A673 (cell line): ENCODE data around the gene AIFM2. TPM values are rescaled to one million over a fixed set of nuclear protein-coding genes. Genes with fewer than 3 reads are reported as not detected.

Experiments used
- BruUV-seq: library from RNA; stranded (reverse); fragments of 400-500 nt; replicated peaks from 2 replicates; lab custom pipeline; 2021; lab: Mats Ljungman, UMichigan
- CTCF ChIA-PET: fragments of 300-600 bp; sonication (Branson Sonifier 250); formaldehyde crosslinking; loops from one replicate; lab custom pipeline; 2022; ENCODE audit warnings: antibody characterized with exemption; lab: Charles Lee
- POLR2A ChIA-PET: fragments of 300-600 bp; sonication (Branson Sonifier 250); formaldehyde crosslinking; loops from one replicate; lab custom pipeline; 2022; ENCODE audit warnings: antibody characterized with exemption; ENCODE audit not compliant: low non-redundant PET; lab: Charles Lee
- DNase-seq: peaks from one replicate; pipeline ENCODE4 v3.0.0-alpha.2; 2015; ENCODE audit warnings: low spot score
- H3K27ac ChIP-seq: fragments of 200-600 bp; sonication (generic); 2 replicates; pipeline ENCODE4 v1.5.1; 2016; ENCODE audit warnings: mixed run types, low read depth, mild to moderate bottlenecking, mixed read lengths, antibody characterized with exemption, low read length; ENCODE audit not compliant: poor library complexity, severe bottlenecking
- H3K27me3 ChIP-seq: fragments of 200-600 bp; sonication (generic); replicated peaks from 2 replicates; pipeline ENCODE4 v1.6.1; 2017; ENCODE audit warnings: mixed run types, low read depth, mild to moderate bottlenecking, mixed read lengths, antibody characterized with exemption, low read length; ENCODE audit not compliant: insufficient read depth, poor library complexity
- H3K36me3 ChIP-seq: fragments of 200-600 bp; sonication (generic); 2 replicates; pipeline ENCODE4 v1.6.1; 2016; ENCODE audit warnings: mixed run types, mild to moderate bottlenecking, mixed read lengths, antibody characterized with exemption, low read length; ENCODE audit not compliant: insufficient read depth, poor library complexity, severe bottlenecking
- H3K4me1 ChIP-seq: fragments of 200-600 bp; sonication (generic); 2 replicates; pipeline ENCODE4 v1.6.1; 2017; ENCODE audit warnings: mixed run types, mild to moderate bottlenecking, mixed read lengths, antibody characterized with exemption, low read length; ENCODE audit not compliant: insufficient read depth, poor library complexity, severe bottlenecking
- H3K4me3 ChIP-seq: fragments of 200-600 bp; sonication (generic); 2 replicates; pipeline ENCODE4 v1.5.1; 2016; ENCODE audit warnings: low read depth, mixed run types, mild to moderate bottlenecking, mixed read lengths, low read length; ENCODE audit not compliant: poor library complexity, severe bottlenecking
- H3K9me3 ChIP-seq: fragments of 200-600 bp; sonication (generic); 2 replicates; pipeline ENCODE4 v1.6.1; 2016; ENCODE audit warnings: mixed run types, low read depth, mild to moderate bottlenecking, mixed read lengths, antibody characterized with exemption, low read length; ENCODE audit not compliant: poor library complexity, severe bottlenecking
- CTCF ChIP-seq: fragments of 300-800, 200-600 bp; sonication (generic); conservative IDR thresholded peaks from 2 replicates; pipeline ENCODE4 v1.5.1; 2017; ENCODE audit warnings: low read depth, mild to moderate bottlenecking, antibody characterized with exemption, low read length, moderate library complexity, mixed read lengths
- EZH2 ChIP-seq: fragments of 200-600 bp; sonication (generic); IDR thresholded peaks from 2 replicates; pipeline ENCODE4 v1.6.1; 2017; ENCODE audit warnings: borderline replicate concordance, low read depth, mild to moderate bottlenecking, mixed read lengths, antibody characterized with exemption, low read length; ENCODE audit not compliant: poor library complexity, severe bottlenecking
- intact Hi-C: fragments of 100-400 bp; cut with micrococcal nuclease; formaldehyde crosslinking; loops from one replicate; pipeline ENCODE4 v1.10.0; 2022; ENCODE audit not compliant: unreplicated experiment
- total RNA-seq: library from RNA; stranded (reverse); gene quantifications from 2 replicates; pipeline ENCODE4 v1.2.3, GENCODE V29; 2021

AIFM2 gene
- total RNA-seq, 1 experiment from 2014 or later, result 4.3 TPM

GRCh38 chr10:70126700-70127395, 5.8 kb downstream of the AIFM2 start:
- H3K4me1 ChIP-seq, result peaks cover 9% of the 10 kb centered on the region
- CTCF ChIA-PET, result no interaction called here
- no peak for DNase-seq
- H3K9me3 ChIP-seq, result no peaks in the 10 kb centered on the region
- H3K36me3 ChIP-seq, result no peaks in the 10 kb centered on the region
- TF ChIP-seq EZH2 (no peak), CTCF (no peak)
- H3K4me3 ChIP-seq, result no peak overlapping the region
- intact Hi-C loops, result no loop called here
- POLR2A ChIA-PET, result no interaction called here
- H3K27ac ChIP-seq, result no peak overlapping the region
- BruUV-seq, result no TSS peak
- no peaks in the 10 kb centered on the region for H3K27me3 ChIP-seq

- CTCF ChIA-PET, result no interaction called here
- H3K27ac ChIP-seq, result no peak overlapping the region
- peaks cover 4% of the 10 kb centered on the region for H3K4me1 ChIP-seq
- no peaks in the 10 kb centered on the region for H3K27me3 ChIP-seq
- no peaks in the 10 kb centered on the region for H3K9me3 ChIP-seq
- no peak for DNase-seq
- POLR2A ChIA-PET, result no interaction called here
- intact Hi-C loops, result no loop called here
- no peak for TF ChIP-seq EZH2
- no peak for TF ChIP-seq CTCF
- H3K36me3 ChIP-seq, result no peaks in the 10 kb centered on the region
- H3K4me3 ChIP-seq, result no peak overlapping the region
- no TSS peak for BruUV-seq
These were observed 6.6 kb downstream of the AIFM2 start for GRCh38 chr10:70125918-70126552.

GRCh38 chr10:70124918-70125317, 7.7 kb downstream of the AIFM2 start:
- no peaks in the 10 kb centered on the region for H3K27me3 ChIP-seq
- DNase-seq, result no peak
- no peak overlapping the region for H3K4me3 ChIP-seq
- no peaks in the 10 kb centered on the region for H3K36me3 ChIP-seq
- H3K4me1 ChIP-seq, result no peaks in the 10 kb centered on the region
- ChIA-PET POLR2A (no interaction called here), CTCF (no interaction called here)
- H3K9me3 ChIP-seq, result no peaks in the 10 kb centered on the region
- no peak for TF ChIP-seq EZH2
- TF ChIP-seq CTCF, result no peak
- BruUV-seq, result no TSS peak
- intact Hi-C loops, result no loop called here
- H3K27ac ChIP-seq, result no peak overlapping the region
